ENCODE data around the gene ADORA1. TPM values are rescaled to one million over a fixed set of nuclear protein-coding genes. Genes with fewer than 3 reads are reported as not detected.

The ADORA1 gene
- total RNA-seq, 4 donors from 2014 or later: 0.64 to 1.7 (median 0.66) TPM; not detected in 1

GRCh38 chr1:203170625-203171330 is 43.3 kb downstream of the ADORA1 start:
- intact Hi-C loops (cut with DNase I): no loop called here
- no peaks in the 10 kb centered on the region for H3K36me3 ChIP-seq
- 87 to 93% methylated on average over 3 to 5 of the region's 8 CpGs for whole genome bisulfite sequencing, 2 donors
- no peak overlapping the region for H3K27ac ChIP-seq
- H3K4me1 ChIP-seq: peaks cover 0 to 13% (median 0%) of the 10 kb centered on the region in 3 donors
- peaks cover 0 to 25% (median 0%) of the 10 kb centered on the region in 4 donors for H3K27me3 ChIP-seq
- H3K4me3 ChIP-seq: no peak overlapping the region
- TF ChIP-seq CTCF (IDR thresholded peaks at IDR 0.05) (no peak), POLR2A (IDR thresholded peaks at IDR 0.05) (no peak)
- no peak for DNase-seq
- no peaks in the 10 kb centered on the region for H3K9me3 ChIP-seq

GRCh38 chr1:203171341-203172183 is 44.0 kb downstream of the ADORA1 start:
- Histone ChIP-seq H3K4me3 (no peak overlapping the region), H3K36me3 (no peaks in the 10 kb centered on the region), H3K27ac (no peak overlapping the region), H3K4me1 (peaks cover 0 to 21% (median 0%) of the 10 kb centered on the region in 3 donors), H3K9me3 (no peaks in the 10 kb centered on the region), H3K27me3 (peaks cover 0 to 25% (median 0%) of the 10 kb centered on the region in 4 donors)
- intact Hi-C loops (cut with DNase I): no loop called here
- TF ChIP-seq CTCF (IDR thresholded peaks at IDR 0.05) (no peak), POLR2A (IDR thresholded peaks at IDR 0.05) (no peak)
- WGBS, 2 donors: 93% methylated on average over 3 of the region's 22 CpGs; no CpG with 5 or more reads in 1 of the 2 donors
- DNase-seq: no peak

GRCh38 chr1:203172184-203173010 is 44.9 kb downstream of the ADORA1 start:
- Histone ChIP-seq H3K4me3 (no peak overlapping the region), H3K27ac (no peak overlapping the region), H3K4me1 (peaks cover 0 to 29% (median 2%) of the 10 kb centered on the region in 3 donors), H3K36me3 (no peaks in the 10 kb centered on the region), H3K9me3 (no peaks in the 10 kb centered on the region), H3K27me3 (peaks cover 0 to 19% (median 0%) of the 10 kb centered on the region in 4 donors)
- intact Hi-C loops (cut with DNase I): no loop called here
- 36 to 74% methylated on average over 3 of the region's 8 CpGs for WGBS, 2 donors
- peak in 5 of 6 experiments; percentile 65 to 90 (median 74) for TF ChIP-seq CTCF (IDR thresholded peaks at IDR 0.05)
- TF ChIP-seq POLR2A (IDR thresholded peaks at IDR 0.05): no peak
- DNase-seq: no peak

GRCh38 chr1:203173011-203173555 is 45.6 kb downstream of the ADORA1 start:
- Histone ChIP-seq H3K36me3 (no peaks in the 10 kb centered on the region), H3K4me3 (no peak overlapping the region), H3K27ac (no peak overlapping the region), H3K9me3 (no peaks in the 10 kb centered on the region), H3K27me3 (peaks cover 0 to 16% (median 0%) of the 10 kb centered on the region in 4 donors), H3K4me1 (peaks cover 0 to 34% (median 6%) of the 10 kb centered on the region in 3 donors)
- no peak for DNase-seq
- no peak for TF ChIP-seq CTCF (IDR thresholded peaks at IDR 0.05)
- TF ChIP-seq POLR2A (IDR thresholded peaks at IDR 0.05): no peak
- intact Hi-C loops (cut with DNase I): no loop called here
- 83% methylated on average over 1 of the region's 2 CpGs; no CpG with 5 or more reads in 1 of the 2 donors for WGBS, 2 donors

Measured in esophagus squamous epithelium (tissue), 5 donors.